Right lobe of liver (tissue), 6 donors: ENCODE results near the gene FCAMR. TPM values are rescaled to one million over a fixed set of nuclear protein-coding genes. Genes with fewer than 3 reads are reported as not detected.

Source experiments
- ATAC-seq, 4 donors: fragments of 200-7000 bp; cut with Tn5 transposase; one replicate each; pipeline ENCODE4 v1.9.1; 2020; ENCODE audit warnings: mild to moderate bottlenecking in 4 of 4, moderate library complexity in 4 of 4
- DNase-seq, 3 donors: peaks; one replicate each; pipeline ENCODE4 v3.0.0-alpha.2; 2020
- H3K27ac ChIP-seq, 3 donors: fragments of 200-600 bp; one replicate each; pipeline ENCODE4 v1.8.0; 2022
- H3K27me3 ChIP-seq, 2 donors: fragments of 200-600 bp; one replicate each; pipeline ENCODE4 v1.8.0; 2022
- H3K36me3 ChIP-seq, 4 donors: fragments of 200-600 bp; sonication (generic) in 1 of 4; one replicate each; pipeline versions ENCODE4 v1.5.1 to v1.8.0; 2017 to 2022; ENCODE audit warnings: control low read depth in 1 of 4
- H3K4me1 ChIP-seq, 4 donors: fragments of 200-600 bp; sonication (generic) in 1 of 4; one replicate each; pipeline versions ENCODE4 v1.5.1 to v1.8.0; 2017 to 2022; ENCODE audit warnings: control low read depth in 1 of 4
- H3K4me3 ChIP-seq, 3 donors: fragments of 200-600 bp; one replicate each; pipeline ENCODE4 v1.8.0; 2022
- H3K9me3 ChIP-seq, 4 donors: fragments of 200-600 bp; sonication (generic) in 1 of 4; one replicate each; pipeline versions ENCODE4 v1.5.1 to v1.8.0; 2017 to 2022; ENCODE audit warnings: control low read depth in 1 of 4
- POLR2A ChIP-seq: fragments of 450-650 bp; IDR thresholded peaks from one replicate; pipeline ENCODE4 v1.6.1; 2017; ENCODE audit warnings: antibody characterized with exemption, mild to moderate bottlenecking
- WGBS: methylation state at CpG from one replicate; pipeline ENCODE4 v1.1.6; 2018; ENCODE audit warnings: low coverage, low lambda C conversion rate; ENCODE audit not compliant: insufficient coverage; ENCODE audit errors: missing lambda C conversion rate; 5-methylcytosine and 5-hydroxymethylcytosine counted together
- intact Hi-C, 2 donors: fragments of 100-400 bp; cut with DNase I; formaldehyde crosslinking; loops; one replicate each; pipeline versions ENCODE4 v1.11.2 to v1.14.1; 2022
- total RNA-seq, 6 experiments: library from RNA; depleted of rRNA in 2 of 6; stranded (reverse); fragments of >200 nt in 2 of 6; fragmentation: NEBNext Ultra II Directional in 3 of 6; extraction: Animal tissue kit (Norgen Biotek cat#: 25700) in 3 of 6; gene quantifications; one replicate each; pipeline versions ENCODE4 v1.1.0 to v1.2.4, GENCODE V29; 2016 to 2023
- TF ChIP-seq, protein P1 (sequence below), 4 donors: fragments of 200-600 bp in 3 of 4; fragments of 450-650 bp in 1 of 4; IDR thresholded peaks; one replicate each; pipeline versions ENCODE4 v1.5.1 to v1.8.0; 2016 to 2022; ENCODE audit warnings: antibody characterized with exemption in 4 of 4, mild to moderate bottlenecking in 2 of 4
- donor health status: DM: no; HTN: yes; CAD: no.
- donor health status: DM: no; HTN: no; CAD: no.
- donor health status: DM: no; HTN: no; CAD: no.
- donor health status: DM: no; HTN: yes; CAD: no.
- donor health status: DM: no; HTN: yes; CAD: no.

Gene FCAMR
- total RNA-seq, 6 experiments from 2014 or later: 0.44 to 31.1 (median 2.2) TPM

DNA sequence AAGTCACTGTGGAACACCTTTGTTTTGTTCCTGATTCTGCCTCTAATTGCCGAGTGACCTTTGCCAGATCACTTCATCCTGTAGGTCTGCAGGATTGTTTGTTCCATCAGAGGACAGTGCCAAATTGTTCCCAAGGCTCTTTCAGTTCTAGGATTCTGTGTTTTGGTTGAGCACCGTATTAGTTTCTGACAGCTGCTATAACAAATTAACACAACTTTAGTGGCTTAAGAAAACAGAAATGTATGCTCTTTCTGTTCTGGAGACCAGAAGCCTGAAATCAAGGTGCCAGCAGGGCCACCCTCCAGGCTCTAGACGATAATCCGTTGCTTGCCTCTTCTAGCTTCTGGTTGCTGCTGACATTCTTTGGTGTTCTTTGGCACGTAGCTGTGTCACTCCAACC, 20.6 kb downstream of the FCAMR start:
- ATAC-seq (no peak), DNase-seq (no peak)
- intact Hi-C loops: no loop called here
- no peak for TF ChIP-seq POLR2A
- TF ChIP-seq, protein P1, sequence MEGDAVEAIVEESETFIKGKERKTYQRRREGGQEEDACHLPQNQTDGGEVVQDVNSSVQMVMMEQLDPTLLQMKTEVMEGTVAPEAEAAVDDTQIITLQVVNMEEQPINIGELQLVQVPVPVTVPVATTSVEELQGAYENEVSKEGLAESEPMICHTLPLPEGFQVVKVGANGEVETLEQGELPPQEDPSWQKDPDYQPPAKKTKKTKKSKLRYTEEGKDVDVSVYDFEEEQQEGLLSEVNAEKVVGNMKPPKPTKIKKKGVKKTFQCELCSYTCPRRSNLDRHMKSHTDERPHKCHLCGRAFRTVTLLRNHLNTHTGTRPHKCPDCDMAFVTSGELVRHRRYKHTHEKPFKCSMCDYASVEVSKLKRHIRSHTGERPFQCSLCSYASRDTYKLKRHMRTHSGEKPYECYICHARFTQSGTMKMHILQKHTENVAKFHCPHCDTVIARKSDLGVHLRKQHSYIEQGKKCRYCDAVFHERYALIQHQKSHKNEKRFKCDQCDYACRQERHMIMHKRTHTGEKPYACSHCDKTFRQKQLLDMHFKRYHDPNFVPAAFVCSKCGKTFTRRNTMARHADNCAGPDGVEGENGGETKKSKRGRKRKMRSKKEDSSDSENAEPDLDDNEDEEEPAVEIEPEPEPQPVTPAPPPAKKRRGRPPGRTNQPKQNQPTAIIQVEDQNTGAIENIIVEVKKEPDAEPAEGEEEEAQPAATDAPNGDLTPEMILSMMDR (IDR thresholded peaks at IDR 0.05): no peak
- peaks cover 0 to 83% (median 33%) of the 10 kb centered on the region in 4 donors for H3K4me1 ChIP-seq
- H3K4me3 ChIP-seq: no peak overlapping the region
- no peaks in the 10 kb centered on the region for H3K27me3 ChIP-seq
- WGBS: 45% methylated on average over 5 of the region's 5 CpGs
- H3K9me3 ChIP-seq: no peaks in the 10 kb centered on the region
- H3K36me3 ChIP-seq: no peaks in the 10 kb centered on the region
- peak overlapping the region in 1 of 3 donors; percentile 82 for H3K27ac ChIP-seq

DNA sequence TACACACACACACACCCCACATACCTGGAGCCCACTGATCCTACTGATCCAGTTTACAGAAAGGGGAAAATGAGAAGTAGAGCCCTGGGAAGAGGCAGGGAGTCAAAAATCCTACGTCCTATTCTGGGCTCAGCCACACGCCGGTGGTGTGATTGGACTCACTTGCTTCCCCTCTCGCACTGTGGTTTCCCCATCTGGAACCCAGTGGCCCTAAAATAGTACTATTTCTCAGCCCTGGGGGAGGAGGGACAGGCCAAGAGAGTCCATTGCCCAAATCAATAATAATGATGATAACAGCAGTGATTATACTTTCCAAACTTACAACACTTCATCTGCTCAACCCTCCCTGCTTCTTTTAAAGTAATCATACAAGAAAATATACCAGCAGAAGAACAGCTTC, 21.1 kb downstream of the FCAMR start:
- Histone ChIP-seq H3K4me1 (peaks cover 0 to 83% (median 30%) of the 10 kb centered on the region in 4 donors), H3K4me3 (peak overlapping the region in 1 of 3 donors; percentile 14), H3K27me3 (no peaks in the 10 kb centered on the region), H3K27ac (peak overlapping the region; percentile 37 to 82 (median 39)), H3K36me3 (no peaks in the 10 kb centered on the region), H3K9me3 (no peaks in the 10 kb centered on the region)
- WGBS: 4% methylated on average over 4 of the region's 4 CpGs
- DNase-seq (peak; percentile 53 to 77 (median 76)), ATAC-seq (peak; percentile 49 to 65 (median 60))
- TF ChIP-seq, protein P1 (IDR thresholded peaks at IDR 0.05): no peak
- TF ChIP-seq POLR2A: no peak
- intact Hi-C loops: no loop called here

DNA sequence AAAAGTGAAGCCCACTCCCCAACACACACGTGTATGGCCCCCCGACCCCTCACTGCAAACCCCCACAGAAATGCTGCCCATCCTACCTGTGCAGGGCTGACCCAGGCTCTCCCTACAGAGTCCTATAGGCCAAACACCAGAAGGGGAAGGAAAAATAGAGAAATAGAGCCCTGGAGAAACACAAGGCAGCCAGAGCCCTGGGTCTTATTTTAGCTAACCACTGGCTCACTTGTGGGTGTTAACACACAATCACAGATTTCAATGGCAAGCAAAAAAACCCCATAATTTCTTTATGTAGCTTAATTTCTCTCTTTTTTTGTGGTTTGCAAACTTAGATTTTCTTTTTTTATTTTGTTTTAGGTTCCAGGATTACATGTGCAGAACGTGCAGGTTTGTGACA, 23.0 kb downstream of the FCAMR start:
- no peaks in the 10 kb centered on the region for H3K27me3 ChIP-seq
- intact Hi-C loops: no loop called here
- H3K4me3 ChIP-seq: no peak overlapping the region
- DNase-seq (no peak), ATAC-seq (no peak)
- WGBS: 70% methylated on average over 3 of the region's 3 CpGs
- TF ChIP-seq, protein P1 (IDR thresholded peaks at IDR 0.05): no peak
- TF ChIP-seq POLR2A: no peak
- H3K9me3 ChIP-seq: no peaks in the 10 kb centered on the region
- H3K27ac ChIP-seq: no peak overlapping the region
- peaks cover 0 to 68% (median 23%) of the 10 kb centered on the region in 4 donors for H3K4me1 ChIP-seq
- no peaks in the 10 kb centered on the region for H3K36me3 ChIP-seq

DNA sequence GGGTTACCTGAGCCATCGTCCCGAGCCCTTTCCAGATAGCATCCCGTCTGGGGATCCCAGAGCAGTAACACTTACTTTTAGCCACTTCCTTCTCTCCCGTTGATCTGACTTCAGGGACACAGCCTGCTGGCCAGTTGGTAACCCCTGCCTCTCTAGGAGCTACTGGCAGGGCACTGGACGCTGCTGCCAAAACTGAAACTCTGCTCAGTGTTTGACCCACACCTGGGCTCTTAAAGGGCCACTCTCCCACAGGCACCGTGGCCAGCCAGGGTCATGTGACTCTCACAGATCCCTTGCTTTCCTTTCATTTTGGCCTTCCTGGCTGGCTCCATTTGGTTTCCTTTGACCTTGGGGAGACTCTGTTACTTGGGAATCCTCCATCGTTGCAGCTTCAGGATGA, 24.0 kb downstream of the FCAMR start, which contains the start of gene PIGR:
TSS of gene PIGR (minus strand) at position 206 of the 400 bp plus-strand sequence. CDS start 5,935 bp downstream, outside the sequence.
- intact Hi-C loops: no loop called here

More for the DNA sequence above, 24.0 kb downstream of the FCAMR start, which contains the start of gene PIGR:
- H3K9me3 ChIP-seq: no peaks in the 10 kb centered on the region
- peak within 1 kb of the TSS; percentile 34 to 72 (median 37) for H3K27ac ChIP-seq
- H3K27me3 ChIP-seq: no peaks in the 10 kb centered on the region
- 42% methylated on average over 6 of the region's 7 CpGs for WGBS
- ATAC-seq: peak; percentile 74 to 86 (median 80)
- H3K4me1 ChIP-seq: peaks cover 0 to 69% (median 22%) of the 10 kb centered on the region in 4 donors
- peak; percentile 64 to 86 (median 80) for DNase-seq
- no peaks in the 10 kb centered on the region for H3K36me3 ChIP-seq
- TF ChIP-seq POLR2A: peak; percentile 61
- TF ChIP-seq, protein P1 (IDR thresholded peaks at IDR 0.05): no peak
- peak within 1 kb of the TSS; percentile 21 to 56 (median 29) for H3K4me3 ChIP-seq
